Activated CD8-positive, alpha-beta T cell treated with anti-CD3 and anti-CD28 coated beads for 36 hours (primary cell): Measurements from ENCODE around the gene ZBTB16. TPM values are rescaled to one million over a fixed set of nuclear protein-coding genes. Genes with fewer than 3 reads are reported as not detected.

Experiments used
- ATAC-seq: fragments of 200-7000 bp; cut with Tn5 transposase; one replicate; pipeline ENCODE4 v1.10.0; 2021; ENCODE audit warnings: mild to moderate bottlenecking, moderate library complexity
- CTCF ChIA-PET: fragments of 350-600 bp; sonication (Branson Sonifier 250); formaldehyde crosslinking; loops from one replicate; lab custom pipeline; 2021; ENCODE audit warnings: antibody characterized with exemption; lab: Charles Lee
- POLR2A ChIA-PET: fragments of 350-600 bp; sonication (Branson Sonifier 250); formaldehyde crosslinking; loops from one replicate; lab custom pipeline; 2021; ENCODE audit warnings: antibody characterized with exemption; lab: Charles Lee
- DNase-seq: peaks from one replicate; pipeline ENCODE4 v3.0.0-alpha.2; 2020
- H3K27ac Mint-ChIP-seq: one replicate; pipeline ENCODE4 v1.8.0; 2021; ENCODE audit warnings: mild to moderate bottlenecking, mixed read lengths
- H3K27me3 Mint-ChIP-seq: one replicate; pipeline ENCODE4 v1.8.0; 2021; ENCODE audit warnings: mixed read lengths
- H3K36me3 Mint-ChIP-seq: one replicate; pipeline ENCODE4 v1.8.0; 2021; ENCODE audit warnings: low read depth, mixed read lengths
- H3K4me1 Mint-ChIP-seq: one replicate; pipeline ENCODE4 v1.8.0; 2021; ENCODE audit warnings: low read depth, mixed read lengths
- H3K4me3 Mint-ChIP-seq: one replicate; pipeline ENCODE4 v1.8.0; 2021; ENCODE audit warnings: mild to moderate bottlenecking, moderate library complexity, mixed read lengths
- H3K9me3 Mint-ChIP-seq: one replicate; pipeline ENCODE4 v1.8.0; 2021; ENCODE audit warnings: mixed read lengths
- CTCF ChIP-seq: fragments of 200-600 bp; IDR thresholded peaks from one replicate; pipeline ENCODE4 v1.8.0; 2022; ENCODE audit warnings: antibody characterized with exemption, mild to moderate bottlenecking
- intact Hi-C: fragments of 100-400 bp; cut with micrococcal nuclease; formaldehyde crosslinking; loops from one replicate; pipeline ENCODE4 v1.10.0; 2022
- total RNA-seq, 2 experiments: library from RNA; stranded (reverse); gene quantifications; one replicate each; pipeline ENCODE4 v1.2.3, GENCODE V29; 2021

The ZBTB16 gene
- total RNA-seq: 10 to 100 TPM in 1 of 2 experiments, 1 to 10 TPM in 1; 9.5 to 10.1 TPM

GRCh38 chr11:114059278-114059983 is at the start of gene ZBTB16:
Gene ZBTB16, plus strand, starts transcription at chr11:114059711. Its CDS starts 3,590 bp downstream, at chr11:114063301.
- no peak for TF ChIP-seq CTCF
- ChIA-PET POLR2A (interaction anchor here (1.1 kb wide), 1 partner anchor 121 kb away, joined by 3 read pairs; no protein-coding TSS in a partner anchor), CTCF (interaction anchor here (1.0 to 2.2 kb wide), 4 partner anchors 10 to 202 kb away, joined by 3 to 8 read pairs (median 6); no protein-coding TSS in a partner anchor)
- Mint-ChIP-seq H3K9me3 (no peaks in the 10 kb centered on the region), H3K27ac (no peak within 1 kb of the TSS), H3K4me3 (peak within 1 kb of the TSS; percentile 72), H3K36me3 (no peaks in the 10 kb centered on the region), H3K4me1 (peaks cover 3% of the 10 kb centered on the region), H3K27me3 (peaks cover 38% of the 10 kb centered on the region)
- ATAC-seq (peak; percentile 71), DNase-seq (peak; percentile 59)
- intact Hi-C loops: loop anchor here (10.0 kb wide), 1 partner anchor 65 kb away; no protein-coding TSS in a partner anchor

GRCh38 chr11:114010931-114011330 is 48.6 kb upstream of the ZBTB16 start:
- H3K4me1 Mint-ChIP-seq: peaks cover 3% of the 10 kb centered on the region
- TF ChIP-seq CTCF: no peak
- POLR2A ChIA-PET: no interaction called here
- H3K4me3 Mint-ChIP-seq: no peak overlapping the region
- peaks cover 12% of the 10 kb centered on the region for H3K27me3 Mint-ChIP-seq
- H3K36me3 Mint-ChIP-seq: no peaks in the 10 kb centered on the region
- H3K9me3 Mint-ChIP-seq: no peaks in the 10 kb centered on the region
- CTCF ChIA-PET: interaction anchor here (1.7 kb wide), 1 partner anchor 250 kb away, joined by 6 read pairs; no protein-coding TSS in a partner anchor
- intact Hi-C loops: no loop called here
- ATAC-seq: no peak
- no peak overlapping the region for H3K27ac Mint-ChIP-seq
- no peak for DNase-seq

GRCh38 chr11:114011443-114011842 is 48.1 kb upstream of the ZBTB16 start:
- no peak overlapping the region for H3K4me3 Mint-ChIP-seq

GRCh38 chr11:114015117-114015516 is 44.4 kb upstream of the ZBTB16 start:
- no peak for TF ChIP-seq CTCF
- DNase-seq (no peak), ATAC-seq (no peak)
- Mint-ChIP-seq H3K4me3 (no peak overlapping the region), H3K27ac (no peak overlapping the region), H3K27me3 (peaks cover 8% of the 10 kb centered on the region), H3K4me1 (no peaks in the 10 kb centered on the region), H3K36me3 (no peaks in the 10 kb centered on the region), H3K9me3 (no peaks in the 10 kb centered on the region)
- ChIA-PET CTCF (interaction anchor here (1.3 kb wide), 1 partner anchor 246 kb away, joined by 4 read pairs; no protein-coding TSS in a partner anchor), POLR2A (no interaction called here)
- intact Hi-C loops: no loop called here

More at GRCh38 chr11:114011443-114011842, 48.1 kb upstream of the ZBTB16 start:
- Mint-ChIP-seq H3K4me1 (peaks cover 3% of the 10 kb centered on the region), H3K27ac (no peak overlapping the region), H3K36me3 (no peaks in the 10 kb centered on the region), H3K9me3 (no peaks in the 10 kb centered on the region), H3K27me3 (peaks cover 12% of the 10 kb centered on the region)
- POLR2A ChIA-PET: no interaction called here
- no peak for ATAC-seq
- no peak for TF ChIP-seq CTCF
- intact Hi-C loops: no loop called here
- DNase-seq: no peak
- CTCF ChIA-PET: interaction anchor here (1.7 kb wide), 1 partner anchor 250 kb away, joined by 6 read pairs; no protein-coding TSS in a partner anchor

GRCh38 chr11:114016986-114017385 is 42.5 kb upstream of the ZBTB16 start:
- no peak for DNase-seq
- ATAC-seq: no peak
- H3K36me3 Mint-ChIP-seq: no peaks in the 10 kb centered on the region
- H3K27me3 Mint-ChIP-seq: peaks cover 8% of the 10 kb centered on the region
- ChIA-PET CTCF (interaction anchor here (0.6 to 1.6 kb wide), 3 partner anchors 23 to 244 kb away, joined by 3 to 6 read pairs (median 4); no protein-coding TSS in a partner anchor), POLR2A (interaction anchor here (0.6 kb wide), 1 partner anchor 116 kb away, joined by 3 read pairs; no protein-coding TSS in a partner anchor)
- TF ChIP-seq CTCF: no peak
- no peaks in the 10 kb centered on the region for H3K4me1 Mint-ChIP-seq
- no peak overlapping the region for H3K4me3 Mint-ChIP-seq
- no peaks in the 10 kb centered on the region for H3K9me3 Mint-ChIP-seq
- intact Hi-C loops: no loop called here
- no peak overlapping the region for H3K27ac Mint-ChIP-seq
